Hypothalamus (tissue), 51 donors: ENCODE measurements around the gene SPINK9.

Experiments used
- DNase-seq, 51 donors: peaks; one replicate each; lab custom pipeline; 2025; lab: John Stamatoyannopoulos, UW

Gene SPINK9, protein sequence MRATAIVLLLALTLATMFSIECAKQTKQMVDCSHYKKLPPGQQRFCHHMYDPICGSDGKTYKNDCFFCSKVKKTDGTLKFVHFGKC

DNA sequence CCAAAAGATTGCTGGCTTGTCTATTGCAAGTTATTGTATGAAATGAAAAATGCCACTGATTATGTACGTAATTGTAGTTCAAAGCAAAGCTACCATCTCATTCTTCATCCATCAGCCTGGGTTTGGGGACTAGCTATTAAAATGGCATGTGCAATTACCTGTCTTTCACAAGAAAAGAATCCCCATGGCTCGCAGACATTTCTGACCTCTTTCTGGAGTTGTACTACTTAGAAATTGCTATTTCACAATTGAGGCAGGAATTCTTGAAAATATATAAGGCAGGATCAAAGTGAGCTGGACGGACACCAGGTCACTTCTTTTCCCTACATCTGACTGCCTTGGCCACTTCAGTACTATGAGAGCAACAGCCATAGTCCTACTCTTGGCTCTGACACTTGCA is at the start of gene SPINK9:
Gene SPINK9 (plus strand): TSS at position 301 of the 400 bp plus-strand sequence. CDS start 55 bp downstream, at position 356.
- DNase-seq = no peak

DNA sequence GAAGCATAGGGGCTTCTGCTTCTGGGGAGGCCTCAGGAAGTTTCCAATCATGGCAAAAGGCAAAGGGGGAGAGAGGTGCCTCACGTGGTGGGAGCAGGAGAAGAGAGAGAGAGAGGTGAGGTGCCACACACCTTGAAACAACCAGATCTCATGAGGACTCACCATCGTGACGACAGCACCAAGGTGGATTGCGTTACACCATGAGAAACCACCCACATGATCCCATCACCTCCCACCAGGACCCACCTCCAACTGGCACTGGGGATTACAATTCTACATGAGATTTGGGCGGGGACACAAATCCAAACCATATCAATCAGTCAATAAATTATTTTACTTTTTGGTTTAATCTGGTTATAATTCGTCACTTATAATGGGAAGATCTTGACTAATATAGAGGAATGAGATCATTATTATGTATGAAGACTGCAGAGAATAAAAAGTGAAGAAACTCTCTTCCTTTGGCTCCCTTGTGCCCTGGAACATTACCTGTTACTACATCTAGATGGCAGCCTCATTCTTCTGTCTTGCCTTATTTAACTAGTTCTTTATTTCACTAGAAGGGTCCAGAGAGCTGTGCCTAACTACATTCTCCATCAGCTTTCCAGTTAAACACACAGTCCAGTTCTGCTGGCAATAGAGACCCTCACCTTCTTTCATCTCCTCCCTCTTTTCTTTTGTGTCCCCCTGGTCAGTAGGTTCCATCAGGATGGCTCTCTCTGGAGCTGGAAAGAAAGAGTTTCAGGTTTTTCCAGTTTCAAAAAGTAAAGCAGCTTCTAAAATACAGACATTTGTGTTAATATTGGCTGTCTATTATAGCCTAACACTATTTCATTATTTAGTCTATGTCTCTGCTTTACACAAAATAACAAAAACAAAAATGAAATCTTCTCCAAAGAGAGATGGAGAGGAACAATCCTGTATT is 44.8 kb upstream of the SPINK9 start:
- DNase-seq = peak in 2 of 51 donors; percentile 6 to 20

DNA sequence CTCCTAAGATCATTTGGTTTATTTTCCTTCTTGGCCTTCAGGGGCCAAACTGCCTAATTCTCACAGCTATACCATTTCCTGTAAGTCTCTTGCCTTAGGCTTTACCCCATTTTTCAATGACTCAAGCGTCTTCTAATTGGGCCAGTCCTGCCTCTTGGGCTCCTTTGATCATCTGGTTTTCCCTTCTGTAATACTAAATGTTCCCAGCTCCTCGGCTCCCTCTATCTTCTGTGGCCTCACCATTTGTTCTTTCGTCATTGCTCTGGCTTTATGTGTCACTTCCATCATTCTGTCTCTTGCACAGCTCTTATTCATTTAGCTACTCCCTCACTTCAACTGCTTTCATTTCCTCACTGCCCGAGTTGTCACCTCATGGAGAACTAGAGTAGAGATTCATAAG is 37.6 kb upstream of the SPINK9 start:
- DNase-seq = no peak

DNA sequence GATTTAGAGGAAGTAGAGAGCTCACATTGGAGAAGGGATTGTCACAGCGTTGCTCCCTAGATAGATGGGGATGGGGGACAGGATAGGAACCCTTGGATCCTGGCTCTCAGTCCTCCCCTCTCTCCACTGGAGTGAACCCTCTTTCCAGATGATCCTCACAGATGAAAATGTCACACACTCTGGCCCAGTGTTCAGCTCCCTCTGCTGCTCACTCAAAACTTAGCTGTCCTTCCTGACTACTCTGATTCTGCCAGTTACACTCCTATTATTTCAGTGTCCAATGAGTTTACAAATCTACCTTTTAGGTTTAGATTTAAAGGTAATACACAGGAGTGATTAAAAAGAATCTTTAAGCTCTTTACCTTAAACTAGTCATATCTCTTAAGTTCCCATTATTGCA is 28.9 kb upstream of the SPINK9 start:
- no peak for DNase-seq

DNA sequence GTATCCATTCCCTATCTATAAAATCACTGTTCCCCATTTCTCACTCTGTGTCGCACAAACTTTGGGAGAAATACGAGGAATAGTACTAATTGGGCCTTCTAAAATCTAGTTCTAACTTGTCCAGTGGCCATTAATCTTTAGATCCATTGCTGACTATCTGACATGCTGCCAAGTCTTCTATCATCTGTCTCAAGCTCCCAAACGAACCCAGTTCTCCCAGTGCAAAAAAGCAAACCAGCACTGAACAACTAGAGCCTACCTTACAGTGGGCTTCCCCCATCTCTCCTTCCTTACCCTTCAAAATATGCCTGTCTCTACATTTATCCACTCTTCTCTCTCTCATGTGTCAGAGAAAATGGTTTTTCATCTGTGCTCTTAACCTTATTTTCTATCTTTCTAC is 26.3 kb upstream of the SPINK9 start:
- no peak for DNase-seq

DNA sequence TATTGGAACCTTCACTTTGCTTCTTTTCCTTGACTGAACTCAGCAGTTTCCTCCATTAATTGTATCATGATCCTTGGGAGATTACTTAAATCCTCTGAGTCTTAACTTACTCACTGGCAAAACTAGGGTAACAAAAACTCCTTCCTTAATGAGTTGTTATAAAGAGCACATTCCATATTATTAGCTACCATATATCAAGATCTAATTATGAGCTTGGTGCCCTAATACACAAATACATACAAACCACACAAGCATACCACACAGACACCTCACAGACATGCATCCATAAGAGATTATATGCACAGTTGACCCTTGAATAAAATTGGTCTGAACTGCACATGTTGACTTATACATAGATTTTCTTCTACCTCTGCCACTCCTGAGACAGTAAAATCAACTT is 25.6 kb upstream of the SPINK9 start:
- no peak for DNase-seq

DNA sequence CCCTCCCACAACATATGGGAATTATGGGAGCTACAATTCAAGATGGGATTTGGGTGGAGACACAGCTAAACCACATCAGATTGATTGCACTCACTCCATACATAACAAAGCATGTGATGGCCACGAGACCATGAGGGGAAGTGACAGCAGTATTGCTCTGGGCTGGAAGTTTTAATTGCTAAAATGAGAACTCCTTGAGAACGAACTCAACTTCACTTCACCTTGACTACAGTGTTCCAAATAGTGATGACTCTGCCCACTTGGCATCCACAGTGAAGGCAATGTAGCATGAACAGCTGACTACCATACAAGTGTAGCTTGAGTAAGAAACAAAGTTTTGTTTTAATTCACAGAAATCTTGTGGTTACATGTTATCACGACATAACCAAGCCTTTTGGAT is 23.9 kb upstream of the SPINK9 start:
- DNase-seq = no peak

DNA sequence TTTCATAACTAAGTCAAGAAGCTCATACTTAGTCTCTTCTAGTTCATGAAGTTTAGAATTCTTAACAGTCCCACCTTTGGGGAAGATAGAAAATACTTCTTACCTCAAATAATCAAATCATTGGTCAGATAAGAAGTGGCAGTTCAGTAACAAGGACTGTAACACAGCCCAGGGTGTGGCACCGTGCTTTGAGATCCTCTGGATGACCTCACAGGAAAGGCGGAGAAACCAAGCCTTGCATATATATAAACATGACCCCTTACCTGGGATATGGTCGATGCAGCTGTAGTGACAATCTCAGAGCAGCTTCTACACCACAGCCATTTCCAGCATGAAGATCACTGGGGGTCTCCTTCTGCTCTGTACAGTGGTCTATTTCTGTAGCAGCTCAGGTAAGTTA is 23.2 kb upstream of the SPINK9 start, which contains the start of gene SPINK7:
Gene SPINK7 (plus strand): TSS at position 271 of the 400 bp plus-strand sequence. CDS start 61 bp downstream, at position 332.
- DNase-seq = no peak

DNA sequence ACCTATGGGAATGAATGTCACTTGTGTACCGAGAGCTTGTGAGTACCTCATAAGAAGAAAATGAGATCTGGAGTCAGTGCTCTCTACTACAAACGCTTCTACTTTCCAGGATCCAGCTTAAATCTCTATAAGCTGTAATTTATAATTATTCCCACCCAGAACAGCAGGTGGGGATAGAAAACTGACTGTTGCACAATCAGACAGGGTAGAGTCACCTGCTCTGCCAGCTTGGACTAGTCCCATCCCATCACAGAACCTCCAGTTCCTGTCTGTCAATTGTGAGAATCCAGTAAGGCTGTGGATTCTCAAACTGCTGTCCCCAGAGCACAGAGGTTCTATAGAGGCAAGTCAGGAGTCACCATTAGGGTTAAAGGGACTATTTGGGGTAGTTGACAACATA is 21.2 kb upstream of the SPINK9 start:
- DNase-seq = no peak

DNA sequence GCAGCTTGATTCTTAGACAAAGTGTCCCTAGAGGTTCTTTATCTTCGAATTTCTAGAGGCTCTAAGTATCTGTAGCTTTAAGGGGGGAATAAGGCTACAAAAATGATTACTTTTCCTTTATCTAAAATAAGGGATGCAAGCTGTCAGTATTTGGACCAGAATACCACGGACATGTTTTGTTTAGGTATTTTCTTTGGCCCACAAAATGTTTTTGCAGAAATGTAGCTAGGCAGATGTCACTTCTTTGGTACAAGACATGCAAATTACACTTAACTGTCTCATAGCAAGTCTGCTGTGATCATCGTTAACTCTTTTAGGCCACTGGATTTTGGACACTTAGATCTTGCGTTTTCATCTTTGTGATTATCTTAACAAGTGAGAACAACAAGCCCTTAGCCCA is 20.6 kb upstream of the SPINK9 start:
- no peak for DNase-seq

DNA sequence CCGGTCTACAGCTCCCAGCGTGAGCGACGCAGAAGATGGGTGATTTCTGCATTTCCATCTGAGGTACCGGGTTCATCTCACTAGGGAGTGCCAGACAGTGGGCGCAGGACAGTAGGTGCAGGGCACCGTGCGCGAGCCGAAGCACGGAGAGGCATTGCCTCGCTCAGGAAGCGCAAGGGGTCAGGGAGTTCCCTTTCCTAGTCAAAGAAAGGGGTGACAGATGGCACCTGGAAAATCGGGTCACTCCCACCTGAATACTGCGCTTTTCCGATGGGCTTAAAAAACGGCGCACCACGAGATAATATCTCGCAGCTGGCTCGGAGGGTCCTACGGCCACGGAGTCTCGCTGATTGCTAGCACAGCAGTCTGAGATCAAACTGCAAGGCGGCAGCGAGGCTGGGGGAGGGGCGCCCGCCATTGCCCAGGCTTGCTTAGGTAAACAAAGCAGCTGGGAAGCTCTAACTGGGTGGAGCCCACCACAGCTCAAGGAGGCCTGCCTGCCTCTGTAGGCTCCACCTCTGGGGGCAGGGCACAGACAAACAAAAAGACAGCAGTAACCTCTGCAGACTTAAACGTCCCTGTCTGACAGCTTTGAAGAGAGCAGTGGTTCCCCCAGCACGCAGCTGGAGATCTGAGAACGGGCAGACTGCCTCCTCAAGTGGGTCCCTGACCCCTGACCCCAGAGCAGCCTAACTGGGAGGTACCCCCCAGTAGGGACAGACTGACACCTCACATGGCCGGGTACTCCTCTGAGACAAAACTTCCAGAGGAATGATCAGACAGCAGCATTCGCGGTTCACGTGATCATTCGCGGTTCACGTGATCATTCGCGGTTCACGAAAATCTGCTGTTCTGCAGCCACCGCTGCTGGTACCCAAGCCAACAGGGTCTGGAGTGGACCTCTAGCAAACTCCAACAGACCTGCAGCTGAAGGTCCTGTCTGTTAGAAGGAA is 15.1 kb upstream of the SPINK9 start:
- peak in 2 of 51 donors; percentile 1 to 27 for DNase-seq

DNA sequence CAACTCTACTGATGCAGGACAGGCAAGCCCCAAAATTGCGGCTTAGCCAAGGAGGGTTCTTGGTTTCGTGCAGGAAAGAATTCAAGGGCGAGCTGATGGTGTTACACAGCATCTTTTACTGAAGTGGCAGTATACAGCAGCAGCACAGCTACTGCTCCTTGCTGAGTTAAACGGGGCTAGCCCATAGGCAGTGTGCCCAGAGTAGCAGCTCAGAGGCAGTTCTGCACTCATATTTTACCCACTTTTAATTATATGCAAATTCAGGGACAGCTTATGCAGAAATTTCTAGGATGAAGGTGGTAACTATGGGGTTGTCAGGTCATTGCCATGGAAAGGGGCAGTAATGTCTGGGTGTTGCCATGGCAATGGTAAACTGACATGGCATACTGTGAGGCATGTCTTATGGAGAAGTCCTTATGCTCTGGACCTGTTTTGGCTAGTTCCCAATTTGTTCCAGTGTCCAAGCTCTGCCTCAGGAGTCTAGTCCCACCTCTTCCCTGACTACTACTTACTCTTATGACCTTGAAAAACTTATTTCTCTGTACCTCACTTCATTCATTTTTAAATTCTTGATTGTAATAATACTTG is 2.0 kb upstream of the SPINK9 start:
- no peak for DNase-seq

DNA sequence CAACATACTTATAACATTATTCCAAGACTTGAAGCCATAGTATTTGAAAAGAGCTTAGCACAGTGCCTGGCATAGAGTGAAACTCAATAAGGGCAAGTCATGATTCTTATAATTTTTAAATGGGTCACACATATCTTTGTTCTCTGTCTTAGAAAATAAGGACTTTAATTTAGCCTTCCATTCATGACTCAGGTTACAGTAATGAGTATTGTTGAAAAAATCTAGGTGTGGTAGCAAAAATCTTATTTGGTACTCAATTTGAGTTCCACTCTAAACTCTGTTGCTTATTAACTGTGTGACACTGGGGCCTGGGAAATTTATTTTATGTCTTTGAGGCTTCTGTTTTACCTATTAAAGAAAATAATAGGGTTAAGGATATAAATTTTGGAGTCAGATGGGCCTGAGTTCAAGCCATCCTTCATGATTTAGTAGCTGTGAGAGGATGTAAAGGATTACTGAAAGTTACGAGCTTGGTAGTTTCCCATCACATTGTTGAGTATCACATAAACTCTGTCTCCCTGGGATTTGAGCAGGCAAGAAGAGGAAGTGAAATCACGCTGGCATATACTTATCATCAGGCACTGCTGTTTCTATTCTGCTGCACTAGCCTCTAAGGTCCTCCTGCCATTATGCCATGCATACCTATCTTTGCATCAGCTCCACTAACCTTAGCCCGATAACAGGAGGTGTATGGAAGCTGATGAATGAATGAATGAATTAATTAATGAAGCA is 1.5 kb downstream of the SPINK9 start:
- no peak for DNase-seq

DNA sequence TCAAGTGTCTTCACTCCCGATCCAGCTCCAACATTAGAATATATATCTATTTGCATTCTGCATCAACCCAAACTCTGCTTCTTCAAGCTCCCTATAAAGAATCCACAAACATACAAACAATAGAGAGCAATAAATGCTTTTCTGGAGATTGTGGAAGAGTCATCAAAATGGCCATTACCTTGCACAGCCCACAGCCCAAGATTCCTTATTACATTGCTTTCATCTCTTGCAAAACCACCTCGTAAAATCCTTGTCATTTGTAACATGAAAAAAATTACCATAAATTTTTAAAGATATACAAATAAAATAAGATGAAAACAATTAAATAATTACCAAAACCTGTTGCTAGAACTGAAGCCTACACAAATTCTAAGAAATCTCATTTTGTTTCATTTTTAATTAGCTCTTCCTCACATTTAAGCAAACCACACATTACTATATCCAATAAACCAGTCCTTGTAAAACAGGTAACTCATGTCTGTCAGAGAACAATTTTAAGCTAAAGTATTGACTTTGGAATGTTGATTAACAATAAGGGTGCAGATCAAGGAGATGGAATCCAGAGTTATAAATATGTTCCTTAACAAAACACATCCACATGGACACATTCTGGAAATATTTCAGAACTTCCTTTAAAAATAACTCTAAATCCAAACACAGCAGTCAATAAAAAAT is 7.1 kb downstream of the SPINK9 start:
- DNase-seq = no peak

DNA sequence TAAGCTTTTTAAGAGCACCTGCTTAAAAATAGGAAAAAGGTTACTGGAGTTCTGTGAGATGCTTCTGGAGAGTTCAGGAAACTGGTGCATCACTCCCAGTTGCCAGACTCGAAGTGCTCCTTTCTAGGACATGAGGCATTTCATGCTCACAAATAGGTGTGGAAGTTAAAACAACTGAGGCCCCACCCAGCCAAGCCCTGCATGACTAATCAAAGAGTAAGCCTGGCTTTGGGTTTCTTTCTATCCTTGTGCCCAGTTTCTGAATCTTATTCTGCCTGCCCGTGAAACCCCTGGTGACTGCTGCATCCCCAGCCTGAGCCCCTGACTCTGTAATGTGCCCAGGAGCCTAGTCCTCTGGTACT is 7.7 kb downstream of the SPINK9 start:
- DNase-seq = no peak

DNA sequence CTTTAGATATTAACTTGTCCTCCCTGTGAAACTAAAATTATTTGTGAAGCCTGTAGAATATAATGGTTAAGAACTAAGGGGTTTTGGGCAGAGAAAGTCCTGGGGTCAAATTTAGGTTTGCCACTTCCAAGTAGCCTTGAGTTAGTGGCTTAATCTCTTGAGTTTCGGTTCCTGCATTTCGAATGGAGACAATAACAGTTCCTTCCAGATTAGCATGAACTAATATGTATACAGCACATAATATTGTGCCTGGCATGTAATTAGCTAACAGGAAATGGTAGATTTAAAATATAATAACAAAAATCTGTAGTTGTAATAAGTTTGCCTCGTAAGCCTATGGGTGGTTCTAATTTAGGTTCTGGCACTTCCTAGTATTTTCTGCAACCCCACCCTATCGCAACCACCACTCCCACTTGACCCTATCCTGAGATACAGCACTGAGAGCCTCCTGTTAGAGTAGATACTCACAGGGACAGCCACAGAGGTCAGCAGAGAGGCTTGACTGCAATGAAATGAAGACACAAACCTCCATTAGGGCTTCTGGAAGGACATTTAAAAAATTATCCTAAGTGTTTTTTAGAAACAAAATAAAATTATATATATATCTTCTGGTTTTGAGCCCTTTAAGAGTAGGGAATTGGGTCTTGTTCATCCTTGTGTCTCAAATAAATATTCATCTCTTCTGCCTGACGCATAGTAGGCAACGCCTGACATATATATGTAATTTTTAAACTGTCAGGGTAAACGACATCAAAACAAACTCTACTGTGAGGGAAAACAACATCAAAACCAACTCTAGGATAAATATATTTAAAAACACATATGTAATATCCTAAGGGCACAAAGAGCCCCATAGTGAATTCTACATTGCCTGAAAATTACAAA is 8.5 kb downstream of the SPINK9 start:
- DNase-seq = no peak

DNA sequence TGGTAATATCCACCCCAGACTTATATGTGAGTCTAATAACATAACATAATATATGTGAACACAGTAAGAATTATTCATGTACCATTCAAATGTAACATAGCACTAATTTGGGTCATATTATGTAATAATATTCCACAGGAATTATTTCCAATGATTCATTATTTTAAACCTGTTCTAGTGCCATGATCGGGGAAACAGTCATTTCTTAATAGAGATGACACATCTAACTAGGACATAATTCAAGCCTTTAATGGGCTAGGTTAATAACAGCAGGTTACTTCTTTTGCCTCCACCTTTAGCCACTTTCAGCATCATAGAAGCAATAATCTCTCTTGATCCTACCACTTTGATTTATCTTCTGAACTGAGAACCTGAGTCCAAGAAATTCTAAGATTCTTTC is 12.3 kb downstream of the SPINK9 start:
- no peak for DNase-seq

DNA sequence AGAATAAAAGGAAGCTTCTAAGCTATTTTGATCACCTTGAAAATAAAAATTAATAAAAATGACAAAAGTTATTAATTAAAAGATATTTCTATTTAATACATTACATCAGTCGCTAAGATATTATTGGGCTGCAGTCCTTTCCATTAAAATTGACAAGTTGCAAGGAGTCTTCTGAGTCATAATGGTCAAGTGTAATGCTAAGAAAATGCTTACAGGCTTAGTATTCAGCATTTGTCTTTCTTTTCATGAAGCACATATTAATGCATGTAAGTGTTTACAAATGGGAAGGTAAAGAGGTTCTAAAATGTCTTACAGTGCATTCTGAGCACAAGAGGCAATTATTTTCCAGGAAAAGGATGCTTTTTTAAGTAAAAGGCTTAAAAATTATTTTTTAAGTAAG is 17.3 kb downstream of the SPINK9 start:
- no peak for DNase-seq

DNA sequence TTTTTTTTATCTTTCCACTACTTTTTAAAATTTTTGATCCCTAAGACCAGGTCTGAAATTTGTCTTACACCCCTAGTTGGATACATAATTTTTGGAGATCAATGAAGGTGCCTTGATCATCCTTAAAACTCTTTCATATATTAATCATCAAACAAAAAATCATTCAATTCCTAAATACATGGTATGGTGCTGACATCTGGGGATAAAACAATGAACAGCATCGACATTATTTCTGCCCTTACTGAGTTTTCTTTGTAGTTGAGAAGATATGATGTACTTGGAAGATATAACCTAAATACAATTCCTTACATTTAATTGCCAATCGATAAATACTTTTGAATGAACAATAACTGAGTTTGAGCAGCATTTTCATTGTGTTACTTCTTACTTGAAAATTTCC is 18.3 kb downstream of the SPINK9 start:
- no peak for DNase-seq
